GM18867 (cell line): ENCODE measurements around the gene POU2F1.
A peak's percentile ranks its signal among the peaks of the same experiment; 100 is the strongest.

Source experiments
- ATAC-seq: cut with Tn5 transposase; IDR thresholded peaks from one replicate; pipeline ENCODE4 v1.9.1; 2021; ENCODE audit warnings: mild to moderate bottlenecking, moderate library complexity; ENCODE audit not compliant: unreplicated experiment

Gene POU2F1

DNA sequence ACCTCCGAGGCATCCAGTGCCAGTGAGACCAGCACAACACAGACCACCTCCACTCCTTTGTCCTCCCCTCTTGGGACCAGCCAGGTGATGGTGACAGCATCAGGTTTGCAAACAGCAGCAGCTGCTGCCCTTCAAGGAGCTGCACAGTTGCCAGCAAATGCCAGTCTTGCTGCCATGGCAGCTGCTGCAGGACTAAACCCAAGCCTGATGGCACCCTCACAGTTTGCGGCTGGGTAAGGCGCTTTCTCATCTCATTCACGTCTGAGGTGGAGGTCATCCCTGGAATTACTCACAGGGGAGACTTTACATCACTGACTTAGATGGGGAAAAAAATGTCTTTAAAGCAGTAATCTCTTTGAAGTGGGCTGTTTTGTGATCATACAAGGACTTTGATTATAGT, 191.4 kb downstream of the POU2F1 start:
- no peak for ATAC-seq

DNA sequence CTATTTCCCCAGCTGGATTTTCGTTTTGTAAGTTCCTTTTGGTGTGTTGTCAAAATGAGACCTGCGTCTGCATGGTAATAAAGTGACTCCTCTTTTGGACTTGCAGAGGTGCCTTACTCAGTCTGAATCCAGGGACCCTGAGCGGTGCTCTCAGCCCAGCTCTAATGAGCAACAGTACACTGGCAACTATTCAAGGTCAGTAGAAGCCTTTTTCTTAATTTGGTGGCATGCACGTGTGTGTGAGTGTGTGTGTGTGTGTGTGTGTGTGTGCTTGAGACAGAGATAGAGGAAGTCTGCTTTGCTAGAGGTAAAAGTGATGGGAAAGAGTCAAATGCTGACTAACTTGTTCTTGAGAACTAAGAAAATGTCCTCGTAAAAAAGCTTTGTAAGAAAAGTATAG, 192.2 kb downstream of the POU2F1 start:
- no peak for ATAC-seq

DNA sequence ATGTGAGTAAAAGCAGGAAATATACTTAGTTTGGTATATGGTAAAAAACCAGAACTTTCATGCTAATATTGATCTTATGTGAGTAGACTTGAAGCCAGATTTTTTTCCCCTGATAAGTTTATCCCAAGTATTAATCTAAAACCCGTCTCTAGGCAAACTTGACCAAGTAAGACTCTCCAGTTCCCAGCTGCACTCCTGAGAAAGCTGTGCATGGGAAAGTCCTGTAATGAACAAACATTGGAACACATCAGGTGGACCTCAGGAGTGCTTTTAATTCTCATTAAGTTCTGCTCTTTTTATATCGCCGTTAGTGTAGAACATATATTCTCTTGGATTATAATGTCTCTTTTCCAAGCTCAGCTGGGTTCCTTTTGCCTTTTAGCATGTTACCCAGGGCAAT, 192.6 kb downstream of the POU2F1 start:
- ATAC-seq = no peak

DNA sequence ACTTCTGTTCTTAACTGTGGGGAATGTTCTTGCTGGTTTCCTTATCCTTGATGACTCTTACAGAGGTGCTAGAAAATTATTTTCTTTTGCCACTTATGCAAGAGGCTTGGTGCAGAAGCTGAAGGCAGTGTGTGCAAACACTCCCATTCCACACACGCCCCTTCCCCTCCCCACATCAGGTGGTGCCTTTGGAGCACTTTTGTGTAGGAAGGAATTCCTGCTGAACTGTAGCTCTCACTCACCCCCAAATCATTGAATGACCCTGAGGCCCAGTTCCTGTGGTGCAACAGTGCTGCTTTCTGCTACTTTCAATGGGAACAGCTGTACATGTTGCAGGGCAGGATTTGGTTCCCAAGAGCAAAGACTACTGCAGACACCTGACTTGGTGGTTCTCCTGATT, 195.8 kb downstream of the POU2F1 start:
- no peak for ATAC-seq

DNA sequence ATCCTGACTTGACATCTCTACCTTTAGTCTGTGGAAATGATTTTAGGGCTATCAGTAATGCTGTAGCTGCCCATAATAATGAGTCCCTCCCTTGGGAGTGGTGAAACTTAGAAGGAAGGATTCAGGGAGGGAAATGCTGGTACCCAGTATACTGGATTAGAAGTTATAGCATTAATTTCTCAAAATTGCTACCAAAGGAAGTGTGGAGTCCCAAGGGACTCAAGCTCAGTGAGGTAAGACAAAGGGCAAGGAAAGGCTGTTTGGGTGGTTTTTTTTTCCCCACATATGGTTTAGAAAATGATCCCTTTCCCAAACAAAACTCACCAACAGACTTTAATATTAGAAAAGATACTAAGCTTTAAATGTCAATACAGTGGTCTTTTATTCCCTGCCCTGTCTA, 197.7 kb downstream of the POU2F1 start:
- no peak for ATAC-seq

DNA sequence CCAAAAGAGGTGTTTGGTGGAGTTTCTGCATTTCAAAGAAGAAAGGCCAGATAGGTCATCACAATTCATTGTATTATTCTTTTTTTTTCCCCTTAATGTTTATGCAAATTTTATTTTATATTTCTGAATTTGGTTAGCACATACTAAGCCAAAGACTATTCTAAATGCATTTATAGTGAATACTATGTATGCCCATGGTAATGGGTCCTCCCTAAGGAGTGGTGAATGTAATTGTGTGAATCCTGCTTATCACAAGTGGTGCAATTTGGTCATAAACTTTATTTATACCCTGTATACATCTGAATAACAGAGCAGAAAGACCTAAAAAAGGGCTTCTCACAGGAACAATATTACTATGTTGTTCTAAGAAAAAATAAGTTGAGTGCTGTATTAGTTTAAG, 198.6 kb downstream of the POU2F1 start:
- no peak for ATAC-seq

DNA sequence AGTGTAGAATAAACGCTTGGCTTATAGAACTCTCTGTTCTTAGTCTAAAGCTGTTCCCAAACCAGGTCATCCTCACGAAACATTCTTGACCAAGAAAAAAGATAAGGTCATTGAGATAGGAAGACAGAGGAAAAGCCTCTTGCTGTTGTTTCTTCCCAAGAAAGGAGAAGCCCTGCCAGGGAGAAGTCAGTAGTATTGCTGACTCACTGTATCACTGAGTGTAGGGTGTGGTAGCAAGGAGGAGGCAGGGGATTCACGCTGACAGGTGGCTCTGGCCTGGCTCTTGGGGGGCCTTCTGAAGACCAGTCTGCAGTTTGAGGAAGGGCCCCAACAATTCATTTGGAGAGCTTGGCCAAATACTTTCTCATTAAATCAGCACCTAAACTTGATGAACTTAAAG, 199.8 kb downstream of the POU2F1 start:
- ATAC-seq = no peak

DNA sequence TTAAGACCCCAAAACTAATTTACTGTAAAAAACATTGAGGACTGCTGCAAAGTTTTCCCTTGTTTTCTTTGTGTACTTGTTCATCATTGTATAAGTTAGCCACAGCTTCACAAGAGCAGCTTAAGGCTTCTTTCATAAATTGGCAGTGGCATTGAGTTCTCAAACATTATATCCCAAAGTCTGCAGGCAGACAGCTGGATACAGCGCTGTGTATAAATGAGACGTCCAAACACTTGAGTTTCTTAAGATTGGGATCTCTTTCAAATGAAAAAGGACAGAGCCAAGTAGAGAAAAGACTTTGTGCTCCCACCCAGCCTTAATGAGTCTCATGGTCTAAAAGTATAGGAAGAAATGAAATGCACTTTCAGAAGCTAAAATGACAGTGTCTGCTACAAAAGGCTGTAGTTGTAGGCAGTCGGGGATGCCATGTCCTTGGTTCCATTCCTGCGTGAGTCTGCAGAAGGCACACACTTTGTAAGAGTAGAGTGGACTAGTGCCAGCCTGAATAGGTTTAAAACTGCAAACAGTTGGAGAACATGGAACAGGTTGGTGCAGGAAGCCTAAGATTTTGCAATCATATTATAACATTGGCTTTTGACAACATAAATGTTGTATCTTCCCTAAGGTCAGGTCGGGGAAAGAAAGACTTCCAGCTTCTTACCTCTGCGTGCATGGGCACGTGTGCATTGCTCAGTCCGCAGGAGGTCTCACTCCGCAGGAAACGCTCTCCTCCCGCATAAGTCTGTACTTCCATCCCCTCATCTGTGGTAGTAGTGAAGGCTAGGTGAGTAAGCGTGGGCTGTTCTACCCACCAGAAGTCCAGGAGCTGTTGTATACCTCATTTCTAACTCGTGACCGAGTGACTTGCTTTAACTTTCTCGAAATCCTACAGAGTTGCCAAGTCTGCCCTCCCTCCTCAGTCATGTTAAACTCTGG, 203.3 kb downstream of the POU2F1 start:
- ATAC-seq = no peak

DNA sequence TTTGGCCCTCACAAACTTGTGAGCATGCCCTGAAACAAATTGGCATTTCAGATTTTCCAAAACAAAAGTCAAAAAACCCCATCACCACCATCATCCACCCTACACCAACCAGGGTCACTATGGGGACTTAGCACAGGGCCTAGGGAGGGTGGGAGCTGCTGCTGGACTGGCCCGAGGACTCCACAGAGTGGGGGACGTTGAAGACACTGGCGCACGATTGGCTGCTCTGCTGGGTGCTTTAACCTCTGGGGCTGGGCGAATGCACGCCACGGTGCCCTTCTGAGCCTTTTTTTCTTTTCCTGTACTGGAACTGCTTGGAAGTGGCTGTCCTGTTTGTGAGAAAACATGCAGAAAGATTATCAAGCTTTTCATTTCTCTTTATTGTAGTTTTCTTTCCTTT, 204.8 kb downstream of the POU2F1 start:
- no peak for ATAC-seq

DNA sequence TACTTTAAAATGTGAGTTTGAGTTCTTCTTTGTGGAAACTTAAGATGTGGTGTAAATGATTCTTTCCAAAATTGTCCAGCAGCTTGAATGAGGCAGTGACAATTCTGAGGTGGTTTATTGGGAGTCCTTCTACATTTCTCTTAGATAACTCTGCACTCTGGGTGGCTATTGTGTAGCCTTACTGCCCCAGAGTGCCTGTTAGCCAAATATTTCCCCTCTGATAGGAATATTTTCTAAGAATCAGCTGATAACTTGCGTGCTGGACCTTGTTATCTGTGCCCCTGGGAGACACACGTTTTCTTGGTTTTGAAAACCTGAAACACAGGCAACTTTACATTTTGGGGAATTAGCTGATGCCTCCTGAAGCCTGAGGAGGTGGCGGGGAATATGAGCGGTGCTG, 206.0 kb downstream of the POU2F1 start:
- ATAC-seq = no peak

DNA sequence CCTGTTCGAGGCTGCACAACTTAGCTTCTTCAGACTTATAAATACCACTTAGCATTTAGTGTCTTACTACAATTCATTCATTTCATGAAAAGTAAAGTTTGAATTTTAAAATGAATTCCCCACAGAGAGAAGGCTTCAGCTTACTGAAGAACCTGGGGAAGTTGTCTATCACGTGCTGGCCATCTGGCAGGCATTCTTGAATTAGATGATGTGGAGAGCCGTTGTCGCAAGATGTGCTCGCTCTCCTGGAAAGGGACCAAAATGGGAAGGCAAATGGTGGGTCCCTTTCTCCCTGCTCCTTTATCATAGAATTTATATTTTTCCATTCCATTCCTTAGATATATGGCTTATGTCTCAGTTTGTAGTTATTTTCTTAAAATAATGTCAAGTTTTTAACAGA, 207.2 kb downstream of the POU2F1 start:
- ATAC-seq = no peak

DNA sequence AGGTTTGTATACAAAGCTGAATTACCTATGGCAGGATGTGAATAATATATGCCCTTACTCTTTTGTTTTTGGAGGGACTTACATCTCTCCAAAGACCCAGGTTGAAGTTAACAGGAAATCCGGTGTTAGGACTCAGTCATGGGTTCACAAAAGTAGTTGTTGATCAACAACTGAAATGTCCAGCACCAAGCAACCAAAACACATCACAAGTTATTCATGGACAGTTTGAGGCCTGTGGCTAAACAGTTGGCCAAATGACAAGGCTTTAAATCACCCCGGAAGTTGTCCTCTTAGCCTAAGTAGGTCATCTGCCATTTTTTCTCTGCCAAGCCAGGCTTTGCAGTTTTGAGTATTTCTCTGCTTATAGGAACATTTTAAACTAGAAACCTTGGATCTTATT, 207.7 kb downstream of the POU2F1 start:
- no peak for ATAC-seq

DNA sequence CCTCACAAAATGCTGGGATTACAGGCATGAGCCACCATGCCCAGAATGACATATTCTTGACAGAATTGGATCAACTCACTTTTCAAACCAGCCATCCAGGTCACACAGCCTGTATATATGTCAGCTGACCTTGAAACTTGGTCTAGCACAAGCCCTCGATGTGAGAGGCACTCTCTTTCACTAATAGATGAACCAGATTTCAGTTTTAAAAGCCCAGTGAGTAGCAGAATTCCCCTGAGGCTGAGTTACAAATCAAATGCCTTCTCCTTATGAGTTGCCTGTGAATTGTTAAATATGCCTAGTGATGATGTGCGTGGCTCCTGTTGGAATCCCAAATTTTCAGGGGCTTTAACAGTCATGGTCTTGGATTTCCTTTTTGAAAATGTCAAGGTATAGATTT, 208.9 kb downstream of the POU2F1 start:
- peak; percentile 47 for ATAC-seq

DNA sequence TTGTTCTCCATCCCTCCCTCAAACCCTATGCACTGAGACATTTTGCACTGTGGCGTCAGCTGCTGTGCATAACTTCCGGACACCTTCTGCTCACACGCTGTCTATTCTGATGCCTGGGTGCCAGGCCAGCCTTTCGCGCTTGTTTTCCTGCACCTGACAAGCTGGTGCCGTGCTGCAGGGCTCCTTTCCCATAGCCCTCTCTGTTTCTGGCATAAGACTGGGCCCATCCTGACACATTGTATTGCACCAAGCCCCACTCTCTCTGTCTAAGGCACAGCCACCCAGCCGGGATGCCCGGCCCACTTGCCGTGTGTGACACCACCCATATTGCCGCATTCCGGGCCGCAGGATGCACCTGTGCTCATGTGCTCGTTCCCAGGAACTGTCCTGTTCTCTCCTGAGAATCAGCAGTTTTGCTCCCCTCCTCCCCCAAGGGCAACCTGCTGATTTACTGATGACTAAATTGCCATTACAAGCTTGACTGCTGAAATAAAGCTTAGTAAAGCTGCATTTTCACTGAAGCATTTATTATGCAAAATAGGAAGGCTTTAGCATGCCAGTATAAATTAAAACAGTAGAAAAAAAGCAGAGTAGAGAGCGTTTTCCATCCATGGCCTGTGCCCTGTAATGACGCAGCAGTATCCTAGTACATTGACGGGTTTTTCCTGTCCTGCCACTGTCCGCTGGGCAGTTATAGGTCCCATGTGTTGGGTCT, 209.6 kb downstream of the POU2F1 start:
- peak; percentile 60 for ATAC-seq

DNA sequence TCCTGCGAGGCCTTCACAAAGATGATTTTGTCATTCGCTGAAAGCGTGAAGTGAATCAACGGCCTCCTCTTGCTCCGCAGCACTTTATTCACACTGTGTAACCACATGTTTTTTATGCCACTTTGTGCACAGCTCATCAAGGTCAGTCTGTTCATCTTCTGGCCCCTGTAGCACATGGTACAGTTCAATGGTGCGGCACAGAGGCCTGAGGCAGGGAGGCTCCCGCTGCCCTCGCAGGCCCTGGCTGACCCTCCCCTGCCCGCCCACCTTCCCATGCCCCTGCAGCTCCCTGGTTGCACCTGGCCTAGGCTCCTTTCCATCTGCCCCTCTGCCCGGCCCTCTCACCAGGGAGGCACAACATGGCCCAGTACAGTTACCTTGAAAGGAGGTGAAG, 210.2 kb downstream of the POU2F1 start:
- ATAC-seq = peak; percentile 27

DNA sequence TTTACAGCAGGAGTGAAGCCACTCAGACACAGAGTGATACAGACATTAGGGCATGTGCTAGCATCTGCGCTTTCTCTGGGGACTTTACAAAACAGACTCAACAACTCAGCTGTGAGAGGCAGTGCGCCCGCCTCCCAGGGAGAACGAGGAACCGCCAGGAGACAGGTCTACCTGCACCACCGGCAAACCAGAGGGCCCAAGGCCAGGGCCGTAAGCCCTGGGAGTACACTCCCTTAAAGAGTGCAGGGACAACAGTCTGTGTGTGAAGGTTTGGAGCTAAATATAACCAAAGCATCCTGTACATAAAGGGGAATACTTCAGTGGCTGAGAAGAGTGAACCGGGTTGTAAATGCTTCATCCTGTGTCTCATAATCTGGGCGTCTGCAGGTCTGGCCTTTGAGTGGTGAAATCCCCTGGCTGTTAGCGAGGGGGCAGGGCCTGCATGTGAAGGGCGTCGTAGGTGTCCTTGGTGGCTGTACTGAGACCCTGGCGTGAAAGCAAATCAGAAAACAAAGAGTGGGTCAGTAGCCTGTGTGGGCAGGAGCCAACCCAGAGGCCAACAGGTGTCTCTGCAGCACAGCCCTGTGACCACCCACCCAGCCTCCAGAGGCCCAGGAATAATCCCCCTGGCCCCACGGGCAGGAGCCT, 210.7 kb downstream of the POU2F1 start:
- peak; percentile 41 for ATAC-seq

DNA sequence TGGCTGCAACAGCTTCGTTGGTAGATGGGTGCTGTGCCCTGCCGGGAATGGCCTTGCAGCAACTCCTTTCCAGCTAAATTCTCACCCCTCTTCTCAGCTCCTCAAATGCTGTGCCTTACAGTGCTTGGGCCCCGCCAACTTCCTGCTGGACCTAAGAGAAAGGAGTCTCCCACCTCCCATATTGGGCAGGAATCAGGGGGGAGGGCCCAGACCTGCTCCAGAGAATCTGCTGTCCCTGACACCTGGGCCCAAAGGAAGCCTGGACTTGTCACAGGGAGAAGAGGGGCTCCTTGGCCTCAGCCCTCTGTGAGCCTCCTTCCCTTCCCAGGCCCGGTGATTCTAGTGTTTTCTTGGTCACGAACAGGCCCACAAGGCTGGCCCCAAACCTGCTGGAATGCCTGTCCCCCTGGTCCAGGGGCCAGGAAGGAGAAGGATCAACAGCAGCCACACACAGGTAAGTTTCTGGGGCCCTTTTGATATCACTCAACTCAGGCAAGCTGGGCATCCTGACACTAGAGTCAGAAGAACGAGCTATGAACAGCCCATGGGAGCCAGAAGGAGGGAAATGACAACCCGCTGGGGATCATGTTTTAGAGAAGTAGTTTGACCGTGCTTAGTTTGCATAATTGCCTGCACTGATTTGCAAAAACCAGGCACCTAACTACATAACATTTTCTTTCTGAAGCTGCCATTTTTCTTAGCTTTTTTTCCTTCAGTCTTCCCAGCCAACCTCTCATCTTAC, 211.4 kb downstream of the POU2F1 start:
- no peak for ATAC-seq

DNA sequence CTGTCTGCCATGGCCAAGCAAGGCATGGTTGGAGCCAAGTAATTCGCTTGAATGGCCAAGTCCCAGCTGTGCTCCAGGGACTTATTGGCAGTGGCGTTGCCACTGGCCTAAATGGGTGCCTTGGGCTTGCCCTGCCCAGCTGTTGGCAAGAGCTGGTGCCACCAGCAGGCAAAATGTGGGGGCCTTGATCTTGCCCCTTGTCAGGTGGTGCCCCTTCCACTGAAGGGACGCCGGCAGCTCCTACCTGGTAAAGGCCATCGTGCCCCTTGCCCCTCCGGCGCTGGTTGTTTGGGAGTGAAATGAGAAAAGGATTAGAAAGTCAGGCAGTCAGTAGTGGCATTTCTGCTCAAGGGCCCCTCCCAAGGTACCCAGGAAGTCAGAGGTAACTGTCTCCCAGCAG, 212.1 kb downstream of the POU2F1 start:
- ATAC-seq = no peak

DNA sequence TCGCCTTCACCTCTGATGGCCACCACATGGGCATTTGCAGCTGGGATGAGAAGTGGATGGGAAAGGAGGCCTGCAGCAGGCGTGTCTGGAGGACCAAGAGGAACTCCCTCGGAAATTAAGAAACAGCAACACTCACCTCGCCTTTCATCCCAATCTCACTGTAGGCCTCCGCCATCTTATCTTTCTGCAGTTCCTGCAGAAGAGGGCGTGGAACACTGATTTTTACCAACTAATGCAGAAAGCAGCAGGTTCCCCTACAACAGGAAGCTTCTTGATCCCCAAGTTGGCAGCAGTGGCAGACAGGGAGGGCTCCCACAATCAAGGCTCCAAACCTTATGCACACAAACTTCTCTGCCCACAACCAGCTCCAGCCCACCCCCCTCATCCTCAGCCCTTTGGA, 213.2 kb downstream of the POU2F1 start:
- ATAC-seq = no peak

DNA sequence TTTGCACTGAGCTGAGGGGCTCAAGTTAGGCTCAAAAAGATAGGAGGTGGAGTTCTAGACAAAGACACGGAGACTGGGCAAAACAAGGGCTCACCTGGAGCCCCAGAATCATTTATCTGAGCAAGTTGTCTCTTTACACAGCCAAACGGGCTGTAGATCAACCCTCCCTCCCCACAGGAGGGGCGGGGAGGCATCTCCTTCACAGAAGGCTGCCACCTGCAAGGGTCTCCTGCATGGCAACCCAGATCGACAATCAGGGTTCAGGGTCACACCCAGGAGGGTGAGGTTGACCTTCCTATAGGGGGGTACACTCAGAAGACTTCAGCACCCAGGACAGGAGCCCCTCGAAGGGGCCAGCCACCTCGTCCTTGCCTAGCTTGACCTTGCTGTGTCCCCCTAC, 213.6 kb downstream of the POU2F1 start:
- no peak for ATAC-seq

DNA sequence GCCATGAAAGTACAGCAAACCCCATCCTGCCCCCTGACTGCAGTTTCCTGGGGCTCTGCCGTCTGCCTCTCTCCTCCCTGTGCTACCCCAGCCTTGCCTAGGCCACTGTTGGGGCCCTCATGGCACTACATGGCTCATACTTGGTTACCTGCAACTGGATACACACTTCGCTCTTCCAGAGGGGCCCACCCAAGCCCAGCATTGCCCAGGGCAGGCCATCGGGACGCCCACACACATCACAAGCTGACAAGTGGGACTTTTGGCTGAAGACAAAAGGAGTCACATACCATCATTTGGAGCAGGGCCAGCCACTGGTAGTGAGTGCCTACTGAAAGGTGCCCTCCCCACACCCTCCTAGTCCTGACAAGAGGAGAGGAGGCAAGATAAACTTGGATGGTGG, 214.8 kb downstream of the POU2F1 start:
- no peak for ATAC-seq
